MM.1S (cell line): ENCODE results near the gene PRKG1.

Experiments used
- CTCF ChIP-seq: fragments of 300-600 bp; sonication (generic); IDR thresholded peaks from 2 replicates; pipeline ENCODE4 v1.5.1; 2016; ENCODE audit warnings: antibody characterized with exemption, low read length, mixed read lengths
- EZH2 ChIP-seq: fragments of 300-600 bp; sonication (generic); optimal IDR thresholded peaks from 2 replicates; pipeline ENCODE3; 2017; ENCODE audit warnings: low read depth, mild to moderate bottlenecking, antibody characterized with exemption, low read length, mixed read lengths

DNA sequence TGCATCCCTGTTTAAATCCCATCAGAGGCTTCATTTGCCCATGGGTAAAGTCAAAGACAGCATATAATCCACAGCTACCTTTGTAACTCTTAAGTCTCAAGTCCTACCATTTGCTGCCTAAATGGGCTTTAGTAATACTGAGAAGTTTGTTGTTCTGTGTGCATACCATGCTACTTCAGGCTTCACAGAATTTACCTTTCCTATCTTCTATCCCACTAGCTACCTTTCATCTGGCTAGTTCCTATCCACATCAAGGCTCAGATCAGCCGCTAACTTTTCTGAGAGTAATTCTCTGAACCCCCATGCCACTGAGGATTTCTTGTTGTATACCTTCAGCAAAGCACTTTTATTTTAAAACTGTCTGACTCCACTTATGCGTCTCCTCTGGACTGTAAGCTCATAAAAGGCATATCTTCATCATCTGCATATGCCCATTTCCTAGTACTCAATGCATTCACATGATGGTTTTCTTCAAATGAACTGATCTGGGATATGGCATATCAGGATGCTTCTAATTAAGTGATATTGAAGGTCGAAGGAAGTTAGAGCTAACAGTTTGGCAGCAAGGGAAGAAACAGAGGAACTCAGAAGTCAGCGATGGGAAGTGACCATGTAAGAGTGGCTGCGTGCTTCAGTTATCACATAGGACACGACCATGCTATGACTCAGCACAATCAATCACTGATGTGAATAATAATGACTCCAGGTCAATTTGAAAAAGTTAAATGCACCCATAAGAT, 955.9 kb downstream of the PRKG1 start:
- TF ChIP-seq EZH2 (no peak), CTCF (no peak)
